ENCODE data around the gene CRADD.
"Not testable (repeated sequence)": the region's sequence is repeated elsewhere in the genome, so short reads cannot be mapped to it uniquely, and the experiment has no call there.

Gene CRADD

DNA sequence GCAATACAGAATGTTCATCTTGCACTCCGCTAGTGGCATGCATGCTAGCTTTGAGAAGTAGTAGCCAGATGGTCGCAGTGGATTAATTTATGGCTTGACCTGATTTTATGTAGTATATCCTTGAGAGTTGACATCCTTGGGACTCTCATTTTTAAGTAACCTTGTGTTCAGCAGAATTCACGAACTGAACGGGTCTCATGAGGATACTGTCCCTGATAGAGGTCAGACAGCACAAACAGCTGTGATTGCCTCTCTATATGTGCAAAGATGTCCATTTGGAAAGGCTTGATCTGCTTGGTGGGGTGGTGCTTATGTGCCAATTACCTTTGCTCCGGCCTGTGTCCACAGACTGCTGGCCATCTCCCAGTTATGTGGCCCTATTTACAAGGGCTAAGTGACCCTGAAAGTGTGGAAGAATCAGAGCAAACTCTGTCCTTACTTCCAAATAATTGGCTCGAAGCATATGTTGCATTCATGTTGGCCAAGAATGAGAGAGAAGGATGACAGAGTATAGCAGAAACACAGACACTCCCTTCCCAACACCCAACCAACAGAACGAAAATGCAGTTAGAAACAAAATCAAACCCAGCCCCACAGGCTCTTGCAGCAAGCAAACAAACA lies 167.1 kb downstream of the CRADD start:
- no peak for DNase-seq (ENCODE audit: low read depth)

DNA sequence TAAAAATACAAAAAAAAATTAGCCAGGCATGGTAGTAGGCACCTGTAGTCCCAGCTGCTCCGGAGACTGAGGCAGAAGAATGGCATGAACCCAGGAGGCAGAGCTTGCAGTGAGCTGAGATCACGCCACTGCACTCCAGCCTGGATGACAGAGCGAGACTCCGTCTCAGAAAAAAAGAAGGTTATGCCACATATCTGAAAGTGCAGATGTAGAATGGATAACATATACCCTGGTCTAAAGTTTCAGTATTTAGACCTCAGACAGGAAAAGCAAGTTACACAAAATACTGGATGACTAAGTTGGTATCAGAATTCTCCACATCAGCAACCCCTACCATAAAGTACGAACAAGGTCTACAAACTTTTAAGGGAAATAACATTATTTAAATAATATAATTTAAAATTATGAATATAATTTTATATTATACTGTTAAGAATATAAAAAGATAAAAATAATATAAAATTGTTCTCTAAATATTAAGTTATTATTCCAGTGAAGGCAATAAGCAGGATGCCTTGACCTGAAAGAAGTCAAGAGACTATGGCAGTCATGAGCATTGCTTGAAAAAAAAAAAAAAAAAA lies 169.9 kb downstream of the CRADD start:
- no peak for DNase-seq (ENCODE audit: low read depth)

DNA sequence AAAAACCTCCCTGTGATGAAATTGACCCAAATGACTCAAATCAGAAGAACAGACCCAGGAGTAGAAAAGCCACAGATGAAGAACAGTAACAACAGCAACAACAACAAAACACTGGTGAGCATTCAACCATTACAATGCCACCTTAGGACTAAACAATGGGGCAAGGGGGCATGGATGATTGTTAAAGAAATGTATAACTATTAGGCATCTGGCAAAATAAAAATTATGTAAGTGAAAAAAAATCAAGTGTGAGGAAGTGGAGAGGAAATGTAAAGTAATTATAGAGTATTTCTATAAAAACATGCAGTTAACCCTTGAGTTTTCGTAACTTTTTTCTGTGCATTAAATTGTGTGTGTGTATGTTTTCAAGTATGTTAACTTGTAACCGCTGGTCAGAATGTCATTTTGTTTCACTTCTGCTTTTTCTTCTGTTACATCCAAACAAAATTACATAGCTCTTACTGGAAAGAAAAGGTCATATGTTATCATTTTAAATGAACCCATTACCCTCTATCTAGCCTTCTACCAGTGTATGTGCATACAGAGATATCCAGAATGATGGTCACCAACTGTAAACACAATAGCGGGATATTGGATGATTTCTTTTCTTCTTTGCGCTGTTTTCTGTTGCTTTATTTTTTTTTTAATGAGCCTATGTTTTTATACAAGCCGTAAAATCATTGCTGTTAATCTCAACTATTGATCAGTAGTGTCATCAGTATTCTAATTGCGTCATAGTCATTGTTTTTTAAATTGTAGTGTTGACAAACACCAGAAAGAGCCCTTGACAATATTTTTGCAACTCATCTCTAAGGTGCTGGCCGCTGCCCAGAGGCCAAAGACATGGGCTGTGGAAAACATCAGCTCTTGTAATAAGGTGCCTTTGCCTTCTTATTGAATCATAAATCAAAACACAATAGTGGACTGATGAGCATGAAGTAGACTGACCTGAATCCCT lies 170.6 kb downstream of the CRADD start:
- no peak for DNase-seq (ENCODE audit: low read depth)

DNA sequence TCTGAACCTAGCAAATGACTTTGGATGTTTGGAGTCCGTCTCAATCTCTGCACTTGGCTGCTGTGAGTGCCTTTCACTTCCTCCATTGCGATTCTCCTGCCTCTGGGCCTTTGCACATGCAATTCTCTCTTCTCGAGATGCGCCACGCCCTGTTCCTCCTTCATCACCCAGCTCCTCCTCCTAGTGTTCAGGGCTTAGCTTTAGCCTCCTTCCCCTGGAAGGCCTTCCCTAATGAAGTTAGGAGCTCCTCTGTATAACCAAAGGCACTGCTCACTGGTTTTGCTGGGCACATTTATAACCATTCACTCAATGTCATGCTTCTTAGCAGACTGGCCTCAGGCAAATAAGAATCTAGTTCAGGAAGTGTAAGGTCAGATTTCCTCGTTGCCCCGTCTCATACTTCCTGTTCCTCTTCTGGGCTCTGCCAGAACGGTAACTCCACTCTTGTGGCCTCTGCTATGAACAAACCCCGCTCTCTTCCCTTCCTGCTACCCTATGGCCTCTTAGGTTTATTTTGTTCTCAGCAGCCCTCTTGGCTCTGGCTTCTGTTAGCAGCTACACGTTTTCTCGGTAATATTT lies 171.4 kb downstream of the CRADD start:
- DNase-seq (ENCODE audit: low read depth) = no peak

DNA sequence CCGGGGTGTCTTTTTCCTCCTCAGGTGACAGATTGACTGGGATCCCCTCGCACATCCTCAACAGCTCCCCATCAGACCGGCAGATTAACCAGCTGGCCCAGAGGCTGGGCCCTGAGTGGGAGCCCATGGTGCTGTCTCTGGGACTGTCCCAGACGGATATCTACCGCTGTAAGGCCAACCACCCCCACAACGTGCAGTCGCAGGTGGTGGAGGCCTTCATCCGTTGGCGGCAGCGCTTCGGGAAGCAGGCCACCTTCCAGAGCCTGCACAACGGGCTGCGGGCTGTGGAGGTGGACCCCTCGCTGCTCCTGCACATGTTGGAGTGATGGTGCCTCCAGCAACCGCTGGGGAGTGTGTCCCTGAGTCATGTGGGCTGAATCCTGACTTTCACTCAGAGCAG lies 172.8 kb downstream of the CRADD start:
- no peak for DNase-seq (ENCODE audit: low read depth)

DNA sequence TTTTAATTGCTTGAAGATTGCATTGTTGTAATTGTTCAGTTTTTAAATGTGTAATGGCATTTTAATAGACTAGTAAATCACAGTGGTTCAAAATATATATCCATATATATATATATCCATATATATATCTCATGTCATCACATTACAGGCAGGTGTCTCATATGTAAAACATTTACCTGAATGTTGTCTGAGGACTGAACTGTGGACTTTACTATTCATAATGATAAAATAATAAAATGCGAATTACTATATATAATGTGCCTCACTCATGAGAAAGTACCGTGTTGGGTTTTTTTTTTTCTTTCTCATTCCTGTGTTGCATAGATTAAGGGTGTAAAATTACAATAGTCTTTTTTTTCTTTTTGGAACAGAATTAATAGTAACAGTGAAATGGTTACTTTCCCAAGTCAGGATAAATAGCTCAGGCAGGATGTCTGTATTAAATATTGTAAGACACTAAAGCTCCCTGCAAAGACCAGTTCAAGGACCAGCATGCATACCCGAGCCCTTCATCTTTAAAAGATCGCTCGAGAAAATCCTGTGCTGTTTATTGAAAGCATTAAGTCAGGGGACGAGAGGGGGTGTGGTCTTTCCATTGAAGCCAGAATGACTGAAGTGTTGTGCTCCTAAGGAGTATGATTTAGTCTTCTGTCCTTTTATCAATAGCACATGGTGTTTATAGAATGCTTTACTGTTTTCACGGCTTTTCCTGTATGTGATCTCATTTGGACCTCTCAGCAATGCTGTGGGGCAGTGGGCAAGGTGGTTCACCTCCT lies 173.5 kb downstream of the CRADD start:
- no peak for DNase-seq (ENCODE audit: low read depth)

DNA sequence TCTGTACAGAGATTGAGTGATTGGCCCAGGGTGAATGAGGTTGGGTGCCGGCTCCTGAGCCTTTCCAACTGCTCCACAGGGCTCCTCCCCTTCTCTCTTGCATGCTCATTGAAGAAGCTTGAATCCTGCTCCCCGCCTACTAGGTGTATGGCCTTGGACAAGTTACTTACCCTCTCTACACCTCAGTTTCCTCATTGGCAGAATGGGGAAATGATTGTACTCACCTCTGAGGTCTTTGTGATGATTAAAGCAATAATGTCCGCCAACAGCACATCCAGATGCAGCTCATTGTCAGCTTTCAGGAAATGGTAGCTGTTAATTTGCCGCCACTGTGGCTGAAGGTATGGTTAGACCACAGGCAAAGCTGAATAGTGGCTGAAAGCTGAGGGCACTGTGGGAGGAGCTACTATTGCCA lies 174.1 kb downstream of the CRADD start:
- DNase-seq (ENCODE audit: low read depth) = no peak

DNA sequence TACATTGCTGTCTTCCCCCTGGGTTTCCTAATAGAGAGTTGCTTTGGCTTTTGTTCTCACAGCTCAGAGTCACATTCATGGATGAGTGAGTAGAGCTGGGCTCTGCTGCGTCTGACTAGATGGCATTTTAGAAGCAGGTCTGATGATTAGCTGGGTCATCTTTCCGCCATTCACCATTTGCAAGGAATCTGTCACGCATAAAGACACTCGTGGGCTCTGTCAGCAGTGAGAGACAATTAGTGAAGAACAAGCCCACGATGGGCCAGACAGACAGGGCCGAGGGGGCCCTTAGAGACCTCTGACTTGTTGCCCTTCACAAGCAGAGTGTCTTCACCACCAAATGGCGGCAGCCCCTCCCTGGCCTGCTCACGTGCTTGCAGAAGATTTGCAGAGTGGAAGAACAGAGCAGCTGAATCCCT lies 175.0 kb downstream of the CRADD start:
- DNase-seq (ENCODE audit: low read depth) = no peak

DNA sequence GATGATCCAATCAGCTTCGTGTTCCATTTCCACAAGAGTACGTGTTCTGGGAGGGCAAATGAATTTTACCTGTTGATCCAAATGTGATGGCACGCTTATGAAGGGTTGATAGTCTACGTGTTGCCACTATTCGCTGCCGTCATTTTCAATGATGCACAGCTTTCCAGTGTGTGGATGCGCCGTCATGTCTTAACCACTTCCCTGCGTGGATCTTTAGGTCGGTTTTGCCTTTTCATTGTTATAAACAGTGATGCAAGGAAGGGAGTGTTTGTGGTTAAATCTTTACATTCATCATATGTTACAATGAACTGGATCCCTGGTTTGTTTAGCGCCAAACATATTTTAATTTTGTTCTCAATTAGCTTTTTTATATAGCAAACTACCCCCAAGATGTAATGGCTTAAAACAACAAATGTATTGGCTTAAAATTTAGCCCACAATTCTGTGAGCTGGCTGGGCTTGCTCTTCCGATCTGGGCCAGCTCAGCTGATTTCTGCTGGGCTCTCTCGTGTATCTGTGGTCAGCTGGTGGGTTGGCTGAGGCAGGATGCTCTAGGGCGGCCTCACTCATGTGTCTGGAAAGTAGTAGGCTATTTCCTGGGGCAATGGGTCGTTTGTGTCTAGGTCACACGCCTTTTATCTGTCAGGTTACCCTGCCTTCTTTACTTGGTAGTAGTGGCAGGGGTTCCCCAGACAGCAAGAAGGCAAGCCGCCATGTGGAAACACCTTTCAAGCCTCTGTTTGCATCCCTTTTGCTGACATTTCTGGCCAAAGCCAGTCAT lies 176.7 kb downstream of the CRADD start:
- no peak for DNase-seq (ENCODE audit: low read depth)

DNA sequence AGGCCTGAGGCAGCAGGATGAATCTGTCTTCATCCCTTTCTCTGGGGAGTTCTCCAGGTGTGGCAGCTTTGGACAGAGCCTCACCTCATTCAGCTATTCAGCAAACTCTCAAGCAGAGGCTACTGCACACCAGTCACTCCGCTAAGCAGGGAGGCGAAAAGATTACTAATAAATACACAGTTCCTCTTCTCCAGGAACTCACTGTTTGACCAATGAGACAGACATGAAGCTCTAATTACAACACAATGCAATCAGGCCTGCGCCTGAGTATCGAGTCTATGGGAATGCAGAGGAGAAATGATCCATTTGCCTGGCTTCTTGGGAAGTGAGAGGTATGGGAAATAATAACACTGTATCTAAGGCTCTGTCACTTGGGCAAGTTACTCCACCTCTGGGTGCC lies 178.1 kb downstream of the CRADD start:
- DNase-seq (ENCODE audit: low read depth) = no peak

DNA sequence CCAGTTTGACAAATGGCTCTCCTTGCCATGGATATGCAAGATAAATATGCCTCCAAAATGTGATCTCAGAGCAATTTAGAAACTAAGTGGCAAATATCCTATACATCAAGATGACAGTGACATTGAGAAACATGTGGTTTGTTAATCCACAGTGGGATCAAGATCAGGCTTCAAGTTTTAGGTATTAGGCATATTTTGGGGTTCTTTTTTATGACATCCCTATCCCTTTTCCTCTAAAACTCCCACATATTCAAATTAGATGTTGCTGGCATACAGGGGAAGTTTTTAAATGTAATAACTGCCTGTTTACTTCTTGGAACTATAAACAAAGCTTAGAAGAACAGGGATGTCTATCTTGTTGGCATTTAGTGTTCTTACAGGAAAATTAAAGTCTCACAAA lies 179.4 kb downstream of the CRADD start:
- DNase-seq (ENCODE audit: low read depth) = no peak

DNA sequence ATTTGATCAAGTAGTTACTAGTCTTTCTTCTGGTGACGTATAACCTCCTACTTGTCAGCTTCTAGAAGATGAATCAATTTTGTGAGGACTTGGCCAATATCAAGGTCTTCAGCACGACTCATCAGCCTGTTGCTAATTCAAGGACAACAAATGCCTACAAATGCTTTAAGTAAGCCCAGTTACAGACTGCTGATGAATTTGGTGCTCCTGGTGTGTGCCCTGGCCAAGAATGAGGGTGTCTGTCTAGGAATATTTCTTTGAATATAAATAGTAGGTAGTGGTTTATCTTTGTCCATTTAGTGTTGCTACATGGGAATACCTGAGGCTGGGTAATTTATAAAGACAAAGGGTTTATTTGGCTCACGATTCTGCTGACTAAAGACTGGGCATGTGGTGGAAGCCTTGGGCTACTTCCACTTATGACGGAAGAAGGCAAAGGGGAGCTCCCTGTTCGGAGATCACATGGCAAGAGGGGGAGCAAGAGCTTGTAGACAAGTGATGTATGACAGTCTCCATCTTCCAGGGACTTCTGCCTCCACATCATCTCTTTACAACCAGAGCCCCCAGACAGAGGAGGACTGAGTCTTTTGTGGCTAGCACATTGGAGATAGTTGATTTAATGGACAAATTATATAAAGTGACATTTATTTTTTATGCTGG lies 180.2 kb downstream of the CRADD start:
- DNase-seq (ENCODE audit: low read depth) = no peak

DNA sequence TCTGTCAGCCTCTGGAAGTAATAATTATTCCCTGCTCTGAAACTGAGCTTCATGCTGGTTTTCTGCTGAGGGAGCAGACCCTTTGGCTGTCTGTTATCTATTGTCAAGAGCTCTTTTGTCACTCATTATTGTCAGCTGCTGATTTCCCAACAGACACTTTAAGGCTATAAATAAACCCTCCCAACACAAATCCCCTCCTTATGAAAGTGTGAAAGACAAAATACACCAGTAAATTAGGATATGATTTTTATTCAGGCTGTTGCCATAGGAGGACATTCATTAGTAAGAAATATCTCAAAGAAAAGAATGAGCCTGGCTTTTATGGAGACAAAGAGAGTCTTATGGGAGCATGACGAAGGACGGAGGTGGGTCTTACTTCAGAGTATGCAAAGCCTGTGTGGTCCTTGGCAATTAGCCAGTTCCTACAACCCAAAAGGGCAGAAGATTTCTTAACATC lies 180.8 kb downstream of the CRADD start:
- no peak for DNase-seq (ENCODE audit: low read depth)

DNA sequence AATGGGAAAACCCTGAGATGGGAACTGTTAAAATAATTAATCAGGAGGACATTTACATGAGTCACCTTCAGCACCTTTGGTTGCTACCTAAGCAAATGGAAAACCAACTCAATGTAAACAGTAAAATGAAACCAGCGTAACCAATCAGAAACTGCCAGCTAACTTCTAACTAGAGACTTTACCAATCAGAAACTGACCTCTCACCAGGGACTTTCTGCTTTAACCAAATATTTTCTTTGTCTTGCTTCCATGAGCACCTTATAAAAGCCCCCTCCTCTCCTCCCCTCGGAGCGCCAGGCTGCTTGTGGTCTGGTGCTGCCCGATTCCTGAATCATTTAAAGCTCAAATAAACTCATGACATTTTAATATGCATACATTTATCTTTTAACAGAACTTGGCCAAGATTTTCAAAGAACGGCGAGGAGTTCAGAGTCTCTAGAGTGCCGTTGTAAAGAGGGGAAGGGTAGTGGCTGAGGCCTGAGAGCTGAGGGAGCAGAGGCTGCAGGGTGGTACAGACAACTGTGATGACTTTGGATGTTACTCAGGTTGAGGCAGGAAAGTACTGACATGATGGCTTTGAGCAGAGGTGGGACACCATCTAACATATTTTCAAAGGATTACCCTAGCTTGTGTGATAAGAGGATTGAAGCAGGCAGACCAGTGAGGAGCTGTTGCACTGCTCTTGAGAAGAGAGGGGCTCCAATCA lies 183.6 kb downstream of the CRADD start:
- DNase-seq (ENCODE audit: low read depth) = no peak

DNA sequence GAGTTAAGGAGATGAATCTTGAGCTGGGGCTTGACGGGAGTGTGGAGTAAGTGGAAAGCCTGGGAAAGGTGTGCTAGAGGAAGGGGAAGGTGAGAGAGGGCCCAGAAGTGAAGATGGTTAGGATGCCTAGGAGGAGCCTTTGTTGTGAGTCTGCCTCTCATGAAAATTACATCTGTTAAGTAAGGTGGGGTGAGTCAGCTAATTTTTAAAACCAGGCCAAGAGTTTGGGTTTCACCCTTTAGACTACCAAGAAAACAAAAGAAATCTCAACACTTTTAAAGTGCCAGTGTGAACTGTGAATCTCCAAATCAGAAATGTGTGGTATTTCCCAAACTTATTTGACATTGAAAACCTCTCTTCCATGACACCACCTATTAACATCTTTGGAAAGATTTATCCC lies 185.2 kb downstream of the CRADD start:
- no peak for DNase-seq (ENCODE audit: low read depth)

DNA sequence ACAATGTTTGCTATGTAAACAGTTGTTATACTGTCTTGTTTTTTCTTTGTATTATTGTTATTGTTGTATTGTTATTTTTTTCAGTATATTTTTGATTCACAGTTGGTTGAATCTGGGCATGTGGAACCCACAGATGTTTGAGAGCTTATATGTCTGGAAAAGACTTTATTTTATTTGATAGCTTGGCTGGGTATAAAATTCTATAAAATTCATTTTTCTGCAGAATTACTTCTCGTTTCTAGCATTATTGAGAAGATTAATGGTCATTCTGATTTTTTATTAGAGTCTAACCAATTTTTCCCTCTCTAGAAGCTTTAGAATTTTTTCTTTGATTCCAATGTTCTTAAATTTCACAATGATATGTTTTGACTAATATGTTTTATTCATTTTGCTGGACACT lies 188.6 kb downstream of the CRADD start:
- DNase-seq (ENCODE audit: low read depth) = no peak

DNA sequence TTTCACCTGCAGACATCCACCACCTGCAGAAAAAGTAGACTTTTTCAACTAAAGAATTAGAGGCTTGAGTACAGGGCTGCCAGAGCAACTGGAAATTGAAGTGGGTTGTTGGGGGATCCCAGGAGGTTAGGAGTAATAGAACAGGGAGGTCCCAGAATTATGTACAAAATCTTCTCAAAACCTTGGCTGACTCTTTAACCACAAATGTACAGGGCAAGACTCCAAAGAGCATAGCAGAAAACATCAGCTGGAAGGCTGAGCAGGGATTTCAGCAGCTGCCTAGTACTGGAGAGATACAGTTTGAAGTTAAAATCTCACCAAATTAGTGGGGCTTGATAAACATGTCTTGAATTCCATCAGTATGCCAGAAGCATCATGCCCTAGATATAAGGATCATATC lies 191.6 kb downstream of the CRADD start:
- no peak for DNase-seq (ENCODE audit: low read depth)

DNA sequence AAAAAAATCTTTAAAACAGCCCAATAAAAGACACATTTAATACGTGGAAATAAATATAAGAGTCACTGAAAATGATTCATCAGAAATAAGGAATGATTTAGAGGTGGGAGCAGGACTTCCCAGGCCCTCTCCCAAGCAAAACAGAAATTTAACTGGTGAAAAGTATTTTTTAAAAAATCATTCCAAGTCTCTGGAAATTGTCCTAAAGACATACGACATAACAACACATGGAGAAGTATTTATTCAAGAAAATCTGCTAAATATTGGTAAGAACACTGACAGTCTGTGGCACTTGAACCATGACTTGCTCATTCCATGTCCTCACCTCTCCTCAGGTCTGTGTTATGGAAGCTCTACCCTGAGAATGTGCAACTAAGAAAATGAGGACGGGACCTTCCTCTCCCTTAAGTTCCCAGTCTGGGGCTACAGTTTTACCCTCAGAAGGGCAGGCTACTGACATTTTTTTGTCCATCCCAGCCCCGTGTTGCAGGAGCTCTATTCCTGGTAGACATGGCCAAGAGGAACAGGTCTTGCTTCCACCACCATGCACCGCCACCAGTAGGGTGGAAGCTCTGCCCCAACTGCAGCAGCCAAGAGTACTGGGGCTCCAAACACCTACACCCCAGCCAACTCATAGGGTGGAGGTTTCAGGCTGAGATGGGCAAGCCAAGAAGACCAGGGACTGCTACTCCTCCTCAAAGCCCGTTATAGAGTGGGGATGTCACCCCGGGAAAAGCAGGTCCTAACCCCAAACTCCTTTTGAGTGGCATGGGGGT lies 193.0 kb downstream of the CRADD start:
- no peak for DNase-seq (ENCODE audit: low read depth)

DNA sequence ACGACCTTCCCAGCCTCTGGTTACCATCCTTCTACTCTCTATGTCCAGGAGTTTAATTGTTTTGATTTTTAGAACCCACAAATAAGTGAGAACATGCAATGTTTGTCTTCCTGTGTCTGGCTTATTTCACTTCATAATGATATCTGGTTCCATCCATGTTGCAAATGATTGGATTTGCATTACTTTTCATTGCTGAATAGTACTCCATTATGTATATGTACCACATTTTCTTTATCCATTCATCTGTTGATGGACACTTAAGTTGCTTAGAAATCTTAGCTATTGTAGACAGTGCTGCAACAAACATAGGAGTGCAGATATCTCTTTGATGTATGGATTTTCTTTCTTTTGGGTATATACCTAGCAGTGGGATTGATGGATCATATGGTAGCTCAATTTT lies 194.4 kb downstream of the CRADD start:
- not testable (repeated sequence) for DNase-seq (ENCODE audit: low read depth)

All from stimulated activated CD8-positive, alpha-beta memory T cell treated with anti-CD3 and anti-CD28 coated beads, Interleukin-4, amount 100 ng/mL, for 24 hours (primary cell).